Ectodermal cell (in vitro differentiated cells): ENCODE measurements around the gene CROCC2.

ENCODE experiments used
- H3K27ac ChIP-seq: 2 replicates; pipeline ENCODE4 v1.7.0; 2013; ENCODE audit warnings: mild to moderate bottlenecking, low read depth, low read length; ENCODE audit not compliant: insufficient read depth, poor library complexity, severe bottlenecking
- H3K27me3 ChIP-seq: 2 replicates; pipeline ENCODE4 v1.7.0; 2013; ENCODE audit warnings: mild to moderate bottlenecking, low read length; ENCODE audit not compliant: insufficient read depth, control insufficient read depth, poor library complexity, severe bottlenecking
- H3K36me3 ChIP-seq: one replicate; pipeline ENCODE4 v1.7.0; 2013; ENCODE audit warnings: low read length; ENCODE audit not compliant: control insufficient read depth, insufficient read depth
- H3K4me1 ChIP-seq: one replicate; pipeline ENCODE4 v1.7.0; 2013; ENCODE audit warnings: low read length; ENCODE audit not compliant: control insufficient read depth, insufficient read depth
- H3K4me3 ChIP-seq: 2 replicates; pipeline ENCODE4 v1.7.0; 2013; ENCODE audit warnings: low read depth, low read length, control low read depth; ENCODE audit not compliant: insufficient read depth
- H3K9me3 ChIP-seq: 2 replicates; pipeline ENCODE4 v1.7.0; 2013; ENCODE audit warnings: mild to moderate bottlenecking, low read length, moderate library complexity; ENCODE audit not compliant: control insufficient read depth
- WGBS, 2 experiments: methylation state at CpG; one replicate each; pipeline ENCODE4 v1.1.7; 2013; ENCODE audit warnings: missing lambda C conversion rate in 2 of 2; 5-methylcytosine and 5-hydroxymethylcytosine counted together

The CROCC2 gene

DNA sequence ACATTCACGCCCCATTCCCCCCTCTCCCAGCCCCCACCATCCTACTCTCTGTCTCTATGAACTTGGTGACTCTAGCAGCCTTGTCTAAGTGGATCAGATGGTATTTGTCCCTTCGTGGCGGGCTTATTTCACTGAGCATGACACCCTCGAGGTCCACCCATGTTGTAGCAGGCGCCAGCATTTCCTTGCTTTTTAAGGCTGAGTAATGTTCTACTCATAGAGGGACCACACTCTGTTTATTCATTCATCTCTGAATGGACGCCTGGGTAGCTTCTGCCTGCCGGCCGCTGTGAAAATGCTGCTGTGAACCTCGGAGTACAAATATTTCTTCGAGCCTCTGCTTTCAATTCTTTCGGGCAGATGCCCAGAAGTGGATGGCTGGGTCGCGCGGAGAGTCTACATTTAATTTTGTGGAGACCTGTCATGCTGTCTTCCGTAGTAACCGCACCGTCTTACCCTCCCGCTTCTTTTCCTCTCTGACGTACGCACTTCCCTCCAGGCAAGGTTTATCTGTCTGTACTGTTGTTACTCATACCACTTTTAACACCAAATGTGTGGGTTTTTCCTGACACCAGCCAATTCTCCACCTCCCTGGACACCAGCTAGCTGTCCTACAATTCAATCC, 5.6 kb downstream of the CROCC2 start:
- 88 to 89% methylated on average over 20 of the region's 20 CpGs for WGBS, 2 experiments
- H3K4me3 ChIP-seq: no peak overlapping the region
- peaks cover 3% of the 10 kb centered on the region for H3K4me1 ChIP-seq
- peaks cover 16% of the 10 kb centered on the region for H3K27me3 ChIP-seq
- no peak overlapping the region for H3K27ac ChIP-seq
- H3K36me3 ChIP-seq: no peaks in the 10 kb centered on the region
- no peaks in the 10 kb centered on the region for H3K9me3 ChIP-seq

DNA sequence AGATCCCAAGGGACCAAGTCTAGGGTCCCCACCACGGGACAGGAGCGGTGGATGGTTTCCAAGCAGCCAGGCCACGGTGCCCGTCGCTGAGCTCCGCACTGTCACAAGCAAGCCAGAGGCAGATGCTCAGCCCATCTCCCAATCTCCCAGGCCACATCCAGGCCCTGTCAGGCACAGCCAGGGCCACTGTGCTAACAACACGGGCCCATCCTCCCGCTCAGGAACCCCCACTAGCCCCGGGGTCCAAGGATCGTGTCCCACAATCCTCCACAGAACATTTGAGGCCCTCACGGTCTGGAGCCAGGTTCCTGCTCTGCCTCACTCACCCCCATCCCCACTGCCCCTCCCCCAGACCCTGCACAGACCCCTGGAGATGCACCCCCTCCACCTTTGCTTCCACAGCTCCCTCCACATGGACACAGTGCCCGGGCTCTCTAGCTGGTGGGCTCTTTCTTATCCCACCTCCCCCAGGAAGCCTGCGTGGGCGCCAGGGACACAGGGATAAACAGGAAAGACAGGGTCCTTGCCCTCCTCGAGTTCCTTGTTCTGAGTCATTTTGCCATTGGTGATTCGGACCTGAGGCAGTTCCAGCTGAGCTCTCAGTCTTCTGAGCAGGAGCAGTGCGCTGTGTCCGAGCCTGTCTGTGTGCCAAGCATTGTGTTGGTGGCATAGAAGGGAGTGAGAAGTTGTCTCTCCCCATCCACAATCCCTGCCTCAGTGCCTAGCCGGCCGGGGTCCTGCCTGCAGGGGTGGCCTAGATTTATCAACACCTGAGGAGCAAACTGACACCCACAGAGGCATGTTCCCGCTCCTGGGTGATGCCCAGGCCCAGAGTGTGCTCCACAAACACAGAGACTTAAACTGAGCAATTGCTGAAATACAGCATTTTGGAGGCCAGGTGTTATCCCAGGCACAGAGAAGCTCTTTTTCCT, 7.0 kb downstream of the CROCC2 start:
- WGBS, 2 experiments: 91% methylated on average over 21 of the region's 21 CpGs
- H3K4me3 ChIP-seq: no peak overlapping the region
- H3K9me3 ChIP-seq: no peaks in the 10 kb centered on the region
- H3K36me3 ChIP-seq: no peaks in the 10 kb centered on the region
- H3K27ac ChIP-seq: no peak overlapping the region
- peaks cover 24% of the 10 kb centered on the region for H3K27me3 ChIP-seq
- H3K4me1 ChIP-seq: peaks cover 8% of the 10 kb centered on the region

DNA sequence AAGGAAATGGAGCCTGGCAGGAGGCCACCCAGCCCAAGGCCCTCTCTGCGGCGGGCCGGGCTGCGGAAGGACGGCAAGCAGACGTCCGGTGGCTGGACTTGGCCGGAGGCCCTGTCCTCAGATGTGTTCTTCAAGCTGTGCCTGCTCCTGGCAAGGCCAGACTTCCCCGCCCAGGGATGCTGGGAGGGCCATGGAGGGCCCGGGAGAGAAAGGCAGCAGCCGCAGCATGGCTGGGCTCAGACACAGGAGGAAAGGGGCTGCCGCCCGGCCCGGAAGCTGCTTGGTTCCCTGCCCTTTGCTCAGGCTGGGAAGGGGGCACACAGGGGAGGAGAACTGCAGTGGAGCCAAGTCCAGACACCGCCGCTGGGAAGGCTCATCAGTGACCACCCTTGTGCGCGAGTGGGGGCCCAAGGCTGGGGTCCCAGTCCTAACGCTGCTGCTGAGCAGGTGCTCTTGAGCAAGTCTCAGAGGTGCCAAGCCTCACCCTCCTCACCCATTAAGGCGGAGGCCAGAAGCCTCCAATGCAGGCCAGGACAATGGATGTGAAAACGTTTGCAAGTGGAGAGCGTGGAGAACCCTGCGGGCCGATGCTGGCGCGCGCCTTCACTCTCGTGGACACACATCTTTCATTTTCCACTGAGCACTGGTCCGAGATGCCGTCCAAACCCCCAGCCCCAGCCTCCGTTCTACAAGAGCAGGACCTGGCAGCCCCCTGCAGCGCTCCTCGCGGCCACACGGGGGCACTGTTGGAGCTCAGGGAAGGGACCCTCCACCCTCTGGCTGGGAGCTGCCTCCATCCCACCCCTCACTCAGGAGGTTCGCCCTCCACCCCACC, 7.9 kb downstream of the CROCC2 start:
- Histone ChIP-seq H3K27ac (no peak overlapping the region), H3K9me3 (no peaks in the 10 kb centered on the region), H3K27me3 (peaks cover 24% of the 10 kb centered on the region), H3K4me3 (no peak overlapping the region), H3K36me3 (no peaks in the 10 kb centered on the region), H3K4me1 (peaks cover 8% of the 10 kb centered on the region)
- 55 to 57% methylated on average over 36 of the region's 36 CpGs for WGBS, 2 experiments

DNA sequence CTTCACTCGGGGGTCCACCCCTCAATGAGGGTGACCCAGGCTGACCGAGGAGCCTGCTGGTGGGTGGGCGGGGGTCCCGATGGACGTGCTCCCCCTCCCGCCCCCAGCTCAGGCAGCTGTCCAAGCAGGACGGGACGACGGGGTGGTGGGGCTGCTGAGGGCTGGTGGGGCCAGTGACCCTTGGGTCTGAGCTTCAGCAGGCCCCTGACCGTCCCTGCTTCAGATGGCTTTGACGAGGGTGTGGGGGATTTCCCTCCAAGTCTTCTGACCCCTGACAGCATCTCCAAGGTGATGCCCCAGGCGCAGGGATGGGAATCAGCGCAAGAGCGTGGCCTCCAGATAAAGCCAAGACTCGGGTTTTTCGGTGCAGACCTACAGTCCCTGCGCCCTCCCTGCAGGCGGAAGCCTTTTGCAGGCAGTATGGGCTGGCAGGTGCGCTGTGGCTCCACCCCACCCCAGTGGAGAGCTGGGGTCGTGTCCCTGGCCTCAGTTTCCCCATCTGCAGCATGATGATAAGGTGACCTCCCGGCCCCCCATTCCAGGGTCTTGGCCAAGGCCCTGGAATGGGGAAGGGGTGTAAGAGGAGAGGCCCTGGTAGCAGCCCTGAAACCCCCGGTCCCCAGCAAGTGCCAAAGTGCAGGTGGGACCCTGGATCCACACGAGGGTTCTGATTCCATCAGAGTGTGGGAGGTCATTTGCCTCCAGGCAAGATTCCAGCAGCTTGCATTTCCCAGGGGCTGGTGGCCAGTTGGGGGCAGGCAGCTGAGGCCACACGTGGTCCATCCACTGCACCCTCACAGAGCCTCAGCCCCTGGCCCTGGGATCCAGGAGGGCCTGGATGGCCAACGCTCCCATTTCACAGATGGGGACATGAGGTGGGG, 8.7 kb downstream of the CROCC2 start:
- peaks cover 8% of the 10 kb centered on the region for H3K4me1 ChIP-seq
- H3K36me3 ChIP-seq: no peaks in the 10 kb centered on the region
- no peak overlapping the region for H3K4me3 ChIP-seq
- no peaks in the 10 kb centered on the region for H3K9me3 ChIP-seq
- WGBS, 2 experiments: 68 to 69% methylated on average over 25 of the region's 25 CpGs
- peaks cover 24% of the 10 kb centered on the region for H3K27me3 ChIP-seq
- no peak overlapping the region for H3K27ac ChIP-seq

GRCh38 chr2:240915526-240916341, 9.6 kb downstream of the CROCC2 start:
- H3K4me3 ChIP-seq: peak overlapping the region; percentile 6
- no peaks in the 10 kb centered on the region for H3K9me3 ChIP-seq
- H3K27me3 ChIP-seq: peaks cover 24% of the 10 kb centered on the region
- H3K36me3 ChIP-seq: no peaks in the 10 kb centered on the region
- no peak overlapping the region for H3K27ac ChIP-seq
- H3K4me1 ChIP-seq: peaks cover 8% of the 10 kb centered on the region
- WGBS, 2 experiments: 21 to 22% methylated on average over 34 of the region's 34 CpGs

DNA sequence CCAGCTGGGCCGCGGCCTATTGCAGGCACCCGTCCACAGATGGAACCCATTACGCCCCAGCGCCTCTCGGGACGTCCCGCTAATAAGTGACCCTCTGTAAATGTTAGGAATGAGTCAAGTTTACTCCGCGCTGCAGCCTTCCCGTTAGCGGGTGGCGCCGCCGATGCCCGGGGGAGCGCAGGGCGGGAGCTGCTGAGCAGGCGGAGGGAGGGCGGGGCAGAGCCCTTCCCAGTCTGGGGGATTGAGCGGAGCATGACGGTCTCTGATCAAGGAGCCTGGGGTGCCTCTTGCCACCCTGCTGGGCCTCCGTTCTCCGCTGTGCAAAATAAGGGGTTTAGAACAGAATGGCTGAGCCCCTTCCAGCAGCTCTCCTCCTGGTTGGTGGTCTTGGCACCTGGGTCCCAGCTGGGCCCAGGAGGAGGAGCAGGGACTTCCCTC, 10.5 kb downstream of the CROCC2 start:
- Histone ChIP-seq H3K9me3 (no peaks in the 10 kb centered on the region), H3K36me3 (no peaks in the 10 kb centered on the region), H3K27ac (no peak overlapping the region), H3K4me1 (peaks cover 8% of the 10 kb centered on the region), H3K4me3 (no peak overlapping the region), H3K27me3 (peaks cover 24% of the 10 kb centered on the region)
- 3 to 4% methylated on average over 24 of the region's 24 CpGs for WGBS, 2 experiments

- no peak overlapping the region for H3K4me3 ChIP-seq
- no peaks in the 10 kb centered on the region for H3K36me3 ChIP-seq
- WGBS, 2 experiments: 78 to 83% methylated on average over 20 of the region's 20 CpGs
- H3K9me3 ChIP-seq: no peaks in the 10 kb centered on the region
- peaks cover 8% of the 10 kb centered on the region for H3K4me1 ChIP-seq
- no peak overlapping the region for H3K27ac ChIP-seq
- peaks cover 24% of the 10 kb centered on the region for H3K27me3 ChIP-seq
Observed at GRCh38 chr2:240917009-240917683, 11.0 kb downstream of the CROCC2 start.

DNA sequence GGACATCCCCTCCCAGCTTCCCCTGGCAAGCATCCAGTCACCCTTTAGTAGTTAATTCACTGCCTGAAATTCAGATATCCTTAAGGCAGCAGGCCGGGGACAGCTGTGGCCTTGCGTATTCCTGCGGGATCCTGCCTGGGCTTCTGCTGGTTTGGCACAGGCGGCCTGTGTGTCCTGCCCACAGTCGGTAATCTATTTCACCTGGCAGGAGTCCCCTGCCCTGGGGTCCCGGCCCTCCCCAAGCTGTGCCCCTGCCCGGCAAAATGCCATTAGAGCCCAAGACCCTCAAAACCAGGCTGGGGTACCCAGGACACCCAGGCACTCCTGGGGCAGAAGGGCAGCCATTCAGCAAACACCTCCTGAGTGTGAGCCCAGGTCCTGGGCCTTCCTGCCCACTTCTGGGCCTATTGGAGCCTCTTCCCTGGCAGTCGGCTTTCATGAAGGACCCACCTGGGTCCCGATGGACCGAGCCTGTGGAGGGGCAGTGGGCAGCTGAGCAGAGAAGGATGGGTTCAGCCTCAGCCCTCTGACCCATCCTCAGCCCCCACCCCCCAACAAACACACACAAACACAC, 11.6 kb downstream of the CROCC2 start:
- Histone ChIP-seq H3K27ac (no peak overlapping the region), H3K4me1 (peaks cover 8% of the 10 kb centered on the region), H3K36me3 (no peaks in the 10 kb centered on the region), H3K4me3 (no peak overlapping the region), H3K27me3 (peaks cover 24% of the 10 kb centered on the region), H3K9me3 (no peaks in the 10 kb centered on the region)
- WGBS, 2 experiments: 94% methylated on average over 10 of the region's 10 CpGs
